Activated CD4-positive, alpha-beta T cell treated with anti-CD3 and anti-CD28 coated beads, Interleukin-2, amount 50 U/mL, for 4 hours (primary cell): ENCODE data around the gene MCM3.

Source experiments
- DNase-seq, 2 experiments: peaks; one replicate each; pipeline ENCODE4 v3.0.0-alpha.2; 2020

The MCM3 gene

GRCh38 chr6:52245425-52245824 lies 39.1 kb downstream of the MCM3 start:
- DNase-seq = no peak

- DNase-seq = no peak
Observed at GRCh38 chr6:52244400-52244799, 40.1 kb downstream of the MCM3 start, which contains the start of gene IL17F. Gene IL17F, minus strand, starts transcription at chr6:52244500. Its CDS starts 71 bp downstream, at chr6:52244429.

- no peak for DNase-seq
Observed at GRCh38 chr6:52243282-52243893, 41.2 kb downstream of the MCM3 start.

GRCh38 chr6:52241819-52242218 lies 42.7 kb downstream of the MCM3 start:
- DNase-seq = no peak

GRCh38 chr6:52233975-52234823 lies 50.3 kb downstream of the MCM3 start:
- no peak for DNase-seq

- no peak for DNase-seq
Observed at GRCh38 chr6:52233005-52233404, 51.5 kb downstream of the MCM3 start.

GRCh38 chr6:52231406-52232127 lies 53.0 kb downstream of the MCM3 start:
- no peak for DNase-seq

GRCh38 chr6:52230685-52231084 lies 53.9 kb downstream of the MCM3 start:
- no peak for DNase-seq

GRCh38 chr6:52227495-52227894 lies 57.0 kb downstream of the MCM3 start:
- DNase-seq = no peak

- DNase-seq = no peak
Observed at GRCh38 chr6:52221302-52221701, 63.2 kb downstream of the MCM3 start.

GRCh38 chr6:52217761-52218160 lies 66.8 kb downstream of the MCM3 start:
- DNase-seq = no peak

GRCh38 chr6:52216932-52217575 lies 67.5 kb downstream of the MCM3 start:
- DNase-seq = no peak

- DNase-seq = no peak
Observed at GRCh38 chr6:52215787-52216186, 68.8 kb downstream of the MCM3 start.
